Lung microvascular endothelial cell (primary cell): ENCODE results near the gene KTI12. TPM values are rescaled to one million over a fixed set of nuclear protein-coding genes. Genes with fewer than 3 reads are reported as not detected.
A peak's percentile ranks its signal among the peaks of the same experiment; 100 is the strongest.
"Not testable (repeated sequence)": the region's sequence is repeated elsewhere in the genome, so short reads cannot be mapped to it uniquely, and the experiment has no call there.

Experiments used
- DNase-seq, 2 donors: peaks; one replicate each; pipeline versions ENCODE4 v3.0.0 to v3.0.0-alpha.2; 2010; ENCODE audit warnings: low read depth in 2 of 2
- total RNA-seq: library from RNA; depleted of rRNA; stranded (reverse); fragments of >200 nt; gene quantifications from 2 replicates; pipeline ENCODE4 v1.2.1, GENCODE V29; 2014

Gene KTI12
- total RNA-seq, 1 donor from 2014 or later = 9.7 TPM

- DNase-seq = peak in 1 of 2 donors; percentile 81
Measured at GRCh38 chr1:52041551-52042185, 8.1 kb upstream of the KTI12 start.

- no peak for DNase-seq
Measured at GRCh38 chr1:52037909-52038308, 4.3 kb upstream of the KTI12 start.

- DNase-seq = no peak
Measured at GRCh38 chr1:52037402-52037814, 3.8 kb upstream of the KTI12 start.

GRCh38 chr1:52034050-52034384 lies 407 bp upstream of the KTI12 start:
- DNase-seq = no peak

- DNase-seq = peak; percentile 59 to 75
Measured at GRCh38 chr1:52032785-52033131, 852 bp downstream of the KTI12 start.

GRCh38 chr1:52032124-52032784 lies 1.4 kb downstream of the KTI12 start:
- DNase-seq = no peak

- DNase-seq = not testable (repeated sequence)
Measured at GRCh38 chr1:52028839-52029238, 4.8 kb downstream of the KTI12 start.

- DNase-seq = no peak
Measured at GRCh38 chr1:52028328-52028727, 5.3 kb downstream of the KTI12 start.

GRCh38 chr1:52026278-52026677 lies 7.3 kb downstream of the KTI12 start:
- DNase-seq = no peak

- DNase-seq = peak; percentile 33 to 83
Measured at GRCh38 chr1:52022133-52022532, 11.5 kb downstream of the KTI12 start.

- DNase-seq = no peak
Measured at GRCh38 chr1:52008071-52008809, 25.4 kb downstream of the KTI12 start.

GRCh38 chr1:52007215-52008002 lies 26.2 kb downstream of the KTI12 start:
- no peak for DNase-seq

GRCh38 chr1:52006081-52006553 lies 27.5 kb downstream of the KTI12 start:
- not testable (repeated sequence) for DNase-seq

GRCh38 chr1:52005548-52005947 lies 28.1 kb downstream of the KTI12 start:
- DNase-seq = peak in 1 of 2 donors; percentile 3

- DNase-seq = no peak
Measured at GRCh38 chr1:52003877-52004276, 29.7 kb downstream of the KTI12 start.

GRCh38 chr1:52002038-52002917 lies 31.3 kb downstream of the KTI12 start:
- peak; percentile 92 to 93 for DNase-seq

- no peak for DNase-seq
Measured at GRCh38 chr1:51998701-51999100, 34.9 kb downstream of the KTI12 start.

- DNase-seq = no peak
Measured at GRCh38 chr1:51997974-51998382, 35.6 kb downstream of the KTI12 start.

GRCh38 chr1:51990478-51990965 lies 43.1 kb downstream of the KTI12 start, which contains the start of gene RAB3B:
Gene RAB3B (minus strand): TSS chr1:51990700. CDS start chr1:51977117, 13,583 bp downstream.
- peak; percentile 59 to 74 for DNase-seq
